GM13976 (cell line): ENCODE measurements around the gene OSBPL6.
A peak's percentile ranks its signal among the peaks of the same experiment; 100 is the strongest.

Source experiments
- DNase-seq: peaks from one replicate; pipeline ENCODE4 v3.0.0; 2012; ENCODE audit warnings: low spot score
- CTCF ChIP-seq: IDR thresholded peaks from 2 replicates; pipeline ENCODE4 v1.5.1; 2012; ENCODE audit warnings: borderline replicate concordance, mild to moderate bottlenecking; ENCODE audit not compliant: insufficient read depth; ENCODE audit errors: extremely low read depth, missing control alignments, control extremely low read depth
- in situ Hi-C: fragments of 300-500 bp; cut with MboI; formaldehyde crosslinking; loops from one replicate; pipeline ENCODE4 v1.12.0; 2022; ENCODE audit warnings: low sequenced_read_pairs, mixed read lengths, inconsistent platforms; ENCODE audit not compliant: unreplicated experiment

OSBPL6 gene

GRCh38 chr2:178449700-178450523, 255.6 kb downstream of the OSBPL6 start:
- DNase-seq = peak; percentile 25
- in situ Hi-C loops = no loop called here
- TF ChIP-seq CTCF = no peak

GRCh38 chr2:178450524-178450773, 256.1 kb downstream of the OSBPL6 start:
- no peak for DNase-seq
- no peak for TF ChIP-seq CTCF
- in situ Hi-C loops = no loop called here

DNA sequence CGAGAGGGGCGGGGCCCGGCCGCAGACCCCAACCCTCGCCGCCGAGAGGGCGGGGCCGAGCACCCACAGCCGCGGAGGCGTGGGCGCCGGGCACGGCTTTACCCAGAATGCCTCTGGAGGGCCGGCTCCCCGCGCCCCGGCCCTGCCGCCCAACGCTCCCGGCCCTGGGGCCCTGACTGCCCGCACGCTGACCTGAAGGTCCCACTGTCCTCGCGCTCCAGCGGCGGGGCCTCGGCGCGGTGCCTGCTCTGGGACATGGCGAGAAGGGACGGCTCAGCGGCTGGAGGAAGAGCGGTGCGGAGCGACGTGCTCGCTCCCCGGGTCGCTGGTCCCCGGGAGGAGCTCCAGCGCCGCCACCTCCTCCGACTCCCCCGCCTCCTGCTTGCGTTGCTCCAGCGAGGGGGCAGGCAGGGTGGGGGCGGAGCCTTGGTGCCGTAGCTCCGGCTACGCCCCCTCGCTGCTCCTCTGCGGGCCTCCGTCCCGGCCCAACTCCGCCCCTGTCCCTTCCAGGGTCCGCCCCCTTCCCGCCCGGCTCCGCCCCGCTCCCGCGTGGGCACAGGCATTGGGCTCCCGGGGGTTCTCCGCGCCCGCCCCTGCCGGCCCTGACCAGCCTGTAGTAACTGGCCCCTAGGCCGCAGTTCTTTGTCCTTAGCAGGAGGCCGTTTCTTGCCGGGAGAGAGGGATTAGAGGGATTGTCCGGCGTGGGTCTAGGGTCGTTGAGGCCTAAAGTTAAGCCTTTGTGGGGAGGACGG, 256.6 kb downstream of the OSBPL6 start, which contains the start of the genes PJVK and PRKRA:
Gene PJVK (plus strand): TSS at position 605 of the 752 bp plus-strand sequence. CDS start 2,032 bp downstream, outside the sequence.
Gene PRKRA (minus strand): TSS at position 402 of the 752 bp plus-strand sequence. CDS start 145 bp downstream, at position 257.
- in situ Hi-C loops = no loop called here
- TF ChIP-seq CTCF = no peak
- DNase-seq = peak; percentile 99

- in situ Hi-C loops = no loop called here
- TF ChIP-seq CTCF = no peak
- no peak for DNase-seq
These were observed 258.0 kb downstream of the OSBPL6 start for GRCh38 chr2:178452334-178452733.
